A549 (cell line): ENCODE results near the gene PKP4. TPM values are rescaled to one million over a fixed set of nuclear protein-coding genes. Genes with fewer than 3 reads are reported as not detected.

Source experiments
- ATAC-seq, 2 experiments: fragments of 200-7000 bp in 1 of 2; fragments of >200 bp in 1 of 2; cut with Nextera tagmentation in 1 of 2; cut with Tn5 transposase in 1 of 2; 3 replicates each; pipeline versions ENCODE4 v1.8.0 to v1.9.1; 2018 to 2020; ENCODE audit warnings: mild to moderate bottlenecking in 1 of 2, moderate library complexity in 1 of 2
- CTCF ChIA-PET: fragments of 300-600 bp; sonication (Branson Sonifier 250); formaldehyde crosslinking; extraction: SDS; loops from one replicate; lab custom pipeline; 2021; ENCODE audit warnings: antibody characterized with exemption, inconsistent platforms; lab: Yijun Ruan, JAX
- POLR2A ChIA-PET: fragments of 350-600 bp; formaldehyde crosslinking; extraction: SDS; loops from one replicate; lab custom pipeline; 2021; ENCODE audit warnings: antibody characterized with exemption, inconsistent platforms; lab: Yijun Ruan, JAX
- DNase-seq, 2 experiments: peaks; one replicate each; pipeline versions ENCODE4 v3.0.0 to v3.0.0-alpha.2; 2011 to 2016; ENCODE audit warnings: low read depth in 1 of 2, low spot score in 1 of 2
- FAIRE-seq: peaks from 2 replicates; lab custom pipeline; 2011; peaks lifted over from hg19 to GRCh38; lab: Jason Lieb, UNC
- H3K27ac ChIP-seq, 2 experiments: fragments of >200 bp; sonication (Bioruptor Twin); formaldehyde crosslinking; 3 replicates each; pipeline ENCODE4 v1.5.1; 2016 to 2017
- H3K4me1 ChIP-seq: fragments of >200 bp; sonication (Bioruptor Twin); formaldehyde crosslinking; 3 replicates; pipeline ENCODE4 v1.6.1; 2016
- H3K4me2 ChIP-seq: fragments of >200 bp; sonication (Bioruptor Twin); formaldehyde crosslinking; 3 replicates; pipeline ENCODE4 v1.6.1; 2016
- H3K4me3 ChIP-seq: fragments of >200 bp; sonication (Bioruptor Twin); formaldehyde crosslinking; 3 replicates; pipeline ENCODE4 v1.5.1; 2016
- H3K9me3 ChIP-seq: fragments of >200 bp; sonication (Bioruptor Twin); formaldehyde crosslinking; 3 replicates; pipeline ENCODE4 v1.6.1; 2016
- CBX2 ChIP-seq: fragments of 200-600 bp; sonication (generic); IDR thresholded peaks from 2 replicates; pipeline ENCODE4 v1.6.1; 2016; ENCODE audit warnings: low read depth, mild to moderate bottlenecking, borderline replicate concordance
- CHD2 ChIP-seq: fragments of 150-350 bp; IDR thresholded peaks from 2 replicates; pipeline ENCODE4 v1.6.1; 2014; ENCODE audit warnings: low read length; ENCODE audit not compliant: partially characterized antibody
- CHD4 ChIP-seq: fragments of 200-600 bp; sonication (generic); IDR thresholded peaks from 2 replicates; pipeline ENCODE4 v1.6.1; 2016; ENCODE audit warnings: antibody characterized with exemption, mild to moderate bottlenecking, borderline replicate concordance
- CTCF ChIP-seq: fragments of >200 bp; sonication (Bioruptor Twin); formaldehyde crosslinking; IDR thresholded peaks from 3 replicates; pipeline ENCODE4 v1.5.1; 2016
- ELK1 ChIP-seq: fragments of 150-350 bp; IDR thresholded peaks from 2 replicates; pipeline ENCODE4 v1.6.1; 2014; ENCODE audit warnings: low read depth, mild to moderate bottlenecking, low read length
- MAFK ChIP-seq: fragments of 450-650 bp; IDR thresholded peaks from 2 replicates; pipeline ENCODE4 v1.6.1; 2014; ENCODE audit not compliant: partially characterized antibody
- MAZ ChIP-seq: fragments of 150-350 bp; IDR thresholded peaks from 2 replicates; pipeline ENCODE4 v1.6.1; 2014; ENCODE audit warnings: antibody characterized with exemption, low read depth, low read length, borderline replicate concordance
- NR3C1 ChIP-seq: fragments of >200 bp; sonication (Bioruptor Twin); formaldehyde crosslinking; IDR thresholded peaks from 3 replicates; pipeline ENCODE4 v1.6.1; 2017
- PHF8 ChIP-seq: fragments of 200-600 bp; sonication (generic); IDR thresholded peaks from 2 replicates; pipeline ENCODE4 v1.6.1; 2016; ENCODE audit warnings: low read depth, mild to moderate bottlenecking, antibody characterized with exemption, moderate library complexity, borderline replicate concordance
- RCOR1 ChIP-seq: fragments of 150-350 bp; IDR thresholded peaks from 2 replicates; pipeline ENCODE4 v1.6.1; 2014; ENCODE audit warnings: antibody characterized with exemption, low read length, low read depth
- ZC3H11A ChIP-seq: fragments of 450-650 bp; IDR thresholded peaks from 2 replicates; pipeline ENCODE4 v1.6.1; 2014; ENCODE audit warnings: antibody characterized with exemption, mild to moderate bottlenecking
- WGBS: methylation state at CpG from one replicate; pipeline ENCODE4 v1.1.6; 2017; ENCODE audit errors: missing lambda C conversion rate; 5-methylcytosine and 5-hydroxymethylcytosine counted together
- polyA plus RNA-seq, 4 experiments: library from polyadenylated mRNA; depleted of rRNA in 3 of 4; stranded (reverse); fragments of >200 nt; fragmentation: RNase III in 1 of 4; extraction: RNeasy Plus Mini Kit Qiagen cat#74134 plus additional on column Dnase treatment in 1 of 4; gene quantifications; 2 replicates in 3 of 4; 3 replicates in 1 of 4; pipeline ENCODE4 v1.2.3, GENCODE V29; 2011 to 2017
- TF ChIP-seq, protein P1 (sequence below): fragments of 250-450 bp; sonication (Bioruptor Pico); IDR thresholded peaks from 2 replicates; pipeline ENCODE4 v1.5.0; 2021; ENCODE audit warnings: mild to moderate bottlenecking, moderate library complexity, borderline replicate concordance
- TF ChIP-seq, protein P2 (sequence below): fragments of 250-450 bp; sonication (Bioruptor Pico); IDR thresholded peaks from 2 replicates; pipeline ENCODE4 v1.5.0; 2020; ENCODE audit warnings: low read depth, mild to moderate bottlenecking, moderate library complexity
- TF ChIP-seq, protein P3 (sequence below): fragments of >200 bp; sonication (Bioruptor Twin); formaldehyde crosslinking; IDR thresholded peaks from 2 replicates; pipeline ENCODE4 v1.6.1; 2016

Gene PKP4
- polyA plus RNA-seq, 2 of the 4 experiments (the other 2 are of a cell fraction): 27.0 to 56.6 TPM

- H3K9me3 ChIP-seq: no peaks in the 10 kb centered on the region
- POLR2A ChIA-PET: no interaction called here
- H3K4me2 ChIP-seq: no peak overlapping the region
- no peak for FAIRE-seq
- no peak for DNase-seq
- no peak overlapping the region for H3K4me3 ChIP-seq
- no peak for ATAC-seq
- peaks cover 2% of the 10 kb centered on the region; the same call in 1 of the 3 replicates for H3K4me1 ChIP-seq
- WGBS: 98% methylated on average over 1 of the region's 1 CpG
- no peak overlapping the region for H3K27ac ChIP-seq
- TF ChIP-seq CHD2 (no peak), MAFK (no peak), RCOR1 (no peak), NR3C1 (no peak), ELK1 (no peak), CHD4 (no peak), ZC3H11A (no peak), MAZ (no peak)
- TF ChIP-seq, protein P1, sequence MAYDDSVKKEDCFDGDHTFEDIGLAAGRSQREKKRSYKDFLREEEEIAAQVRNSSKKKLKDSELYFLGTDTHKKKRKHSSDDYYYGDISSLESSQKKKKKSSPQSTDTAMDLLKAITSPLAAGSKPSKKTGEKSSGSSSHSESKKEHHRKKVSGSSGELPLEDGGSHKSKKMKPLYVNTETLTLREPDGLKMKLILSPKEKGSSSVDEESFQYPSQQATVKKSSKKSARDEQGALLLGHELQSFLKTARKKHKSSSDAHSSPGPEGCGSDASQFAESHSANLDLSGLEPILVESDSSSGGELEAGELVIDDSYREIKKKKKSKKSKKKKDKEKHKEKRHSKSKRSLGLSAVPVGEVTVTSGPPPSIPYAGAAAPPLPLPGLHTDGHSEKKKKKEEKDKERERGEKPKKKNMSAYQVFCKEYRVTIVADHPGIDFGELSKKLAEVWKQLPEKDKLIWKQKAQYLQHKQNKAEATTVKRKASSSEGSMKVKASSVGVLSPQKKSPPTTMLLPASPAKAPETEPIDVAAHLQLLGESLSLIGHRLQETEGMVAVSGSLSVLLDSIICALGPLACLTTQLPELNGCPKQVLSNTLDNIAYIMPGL (CRISPR knock-in tag): no peak
- TF ChIP-seq, protein P2, sequence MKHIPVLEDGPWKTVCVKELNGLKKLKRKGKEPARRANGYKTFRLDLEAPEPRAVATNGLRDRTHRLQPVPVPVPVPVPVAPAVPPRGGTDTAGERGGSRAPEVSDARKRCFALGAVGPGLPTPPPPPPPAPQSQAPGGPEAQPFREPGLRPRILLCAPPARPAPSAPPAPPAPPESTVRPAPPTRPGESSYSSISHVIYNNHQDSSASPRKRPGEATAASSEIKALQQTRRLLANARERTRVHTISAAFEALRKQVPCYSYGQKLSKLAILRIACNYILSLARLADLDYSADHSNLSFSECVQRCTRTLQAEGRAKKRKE (CRISPR knock-in tag): no peak
- TF ChIP-seq, all 56 proteins: peak for 0
- CTCF ChIA-PET: interaction anchor here (0.6 to 1.2 kb wide), 5 partner anchors 11 to 519 kb away, joined by 3 to 4 read pairs (median 3); no protein-coding TSS in a partner anchor
Measured at GRCh38 chr2:158544998-158545397, 88.2 kb downstream of the PKP4 start.

- ChIA-PET CTCF (no interaction called here), POLR2A (no interaction called here)
- DNase-seq: no peak
- no peaks in the 10 kb centered on the region for H3K4me1 ChIP-seq
- no peak for FAIRE-seq
- no peaks in the 10 kb centered on the region for H3K9me3 ChIP-seq
- 96% methylated on average over 2 of the region's 2 CpGs for WGBS
- ATAC-seq: no peak
- no peak overlapping the region for H3K4me2 ChIP-seq
- TF ChIP-seq PHF8 (no peak), ELK1 (no peak), CTCF (no peak), CBX2 (no peak)
- TF ChIP-seq, protein P3, sequence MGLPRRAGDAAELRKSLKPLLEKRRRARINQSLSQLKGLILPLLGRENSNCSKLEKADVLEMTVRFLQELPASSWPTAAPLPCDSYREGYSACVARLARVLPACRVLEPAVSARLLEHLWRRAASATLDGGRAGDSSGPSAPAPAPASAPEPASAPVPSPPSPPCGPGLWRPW: no peak
- H3K27ac ChIP-seq: no peak overlapping the region
- H3K4me3 ChIP-seq: no peak overlapping the region
Measured at GRCh38 chr2:158546412-158547144, 89.8 kb downstream of the PKP4 start.
